Breast epithelium (tissue), 4 donors: ENCODE measurements around the gene ZC2HC1B. TPM values are rescaled to one million over a fixed set of nuclear protein-coding genes. Genes with fewer than 3 reads are reported as not detected.

ENCODE experiments used
- DNase-seq, 2 donors: peaks; one replicate each; pipeline ENCODE4 v3.0.0-alpha.2; 2019; ENCODE audit warnings: low spot score in 2 of 2
- H3K27ac ChIP-seq, 2 donors: fragments of 200-600 bp; sonication (generic) in 1 of 2; one replicate each; pipeline ENCODE4 v1.5.1; 2016 to 2019; ENCODE audit warnings: mild to moderate bottlenecking in 1 of 2
- H3K27me3 ChIP-seq, 2 donors: fragments of 200-600 bp; sonication (generic) in 1 of 2; one replicate each; pipeline versions ENCODE4 v1.5.1 to v1.6.0; 2017 to 2019; ENCODE audit warnings: control low read depth in 1 of 2, mild to moderate bottlenecking in 1 of 2
- H3K36me3 ChIP-seq: fragments of 200-600 bp; one replicate; pipeline ENCODE4 v1.5.1; 2019
- H3K4me1 ChIP-seq, 2 donors: fragments of 200-600 bp; sonication (generic); one replicate each; pipeline ENCODE4 v1.5.1; 2016 to 2019; ENCODE audit warnings: control low read depth in 1 of 2
- H3K4me3 ChIP-seq, 3 donors: fragments of 200-600 bp; sonication (generic); 1 replicate in 2 of 3; 2 replicates in 1 of 3; pipeline ENCODE4 v1.5.1; 2016 to 2019; ENCODE audit warnings: mild to moderate bottlenecking in 3 of 3, moderate library complexity in 2 of 3
- H3K9me3 ChIP-seq, 2 donors: fragments of 200-600 bp; sonication (generic) in 1 of 2; one replicate each; pipeline ENCODE4 v1.5.1; 2016 to 2019; ENCODE audit warnings: control low read depth in 1 of 2
- CTCF ChIP-seq, 3 donors: fragments of 450-650 bp; IDR thresholded peaks; one replicate each; pipeline ENCODE4 v1.5.1; 2016 to 2017; ENCODE audit warnings: antibody characterized with exemption in 3 of 3, mild to moderate bottlenecking in 3 of 3, moderate library complexity in 3 of 3
- POLR2A ChIP-seq: fragments of 450-650 bp; IDR thresholded peaks from one replicate; pipeline ENCODE4 v1.6.1; 2016; ENCODE audit warnings: antibody characterized with exemption, mild to moderate bottlenecking, moderate library complexity
- POLR2AphosphoS5 ChIP-seq, 3 donors: sonication (generic); formaldehyde crosslinking; IDR thresholded peaks; one replicate each; pipeline ENCODE4 v1.6.1; 2017; ENCODE audit warnings: antibody characterized with exemption in 3 of 3
- intact Hi-C: fragments of 100-400 bp; cut with DNase I; formaldehyde crosslinking; loops from one replicate; pipeline ENCODE4 v1.15.1; 2023; ENCODE audit warnings: low total_unique reads
- total RNA-seq, 3 donors: library from RNA; depleted of rRNA; stranded (reverse); fragments of >200 nt; gene quantifications; one replicate each; pipeline ENCODE4 v1.1.0, GENCODE V29; 2016

ZC2HC1B gene
- total RNA-seq, 3 donors from 2014 or later, result not detected

GRCh38 chr6:143963158-143963919 lies 99.1 kb downstream of the ZC2HC1B start:
- no peaks in the 10 kb centered on the region for H3K9me3 ChIP-seq
- H3K4me1 ChIP-seq, result no peaks in the 10 kb centered on the region
- DNase-seq, result no peak
- intact Hi-C loops, result no loop called here
- peak overlapping the region in 1 of 2 donors; percentile 28 for H3K27ac ChIP-seq
- TF ChIP-seq POLR2AphosphoS5 (IDR thresholded peaks at IDR 0.05) (no peak), CTCF (IDR thresholded peaks at IDR 0.05) (no peak), POLR2A (no peak)
- H3K4me3 ChIP-seq, result no peak overlapping the region
- no peaks in the 10 kb centered on the region for H3K36me3 ChIP-seq
- H3K27me3 ChIP-seq, result no peaks in the 10 kb centered on the region

DNA sequence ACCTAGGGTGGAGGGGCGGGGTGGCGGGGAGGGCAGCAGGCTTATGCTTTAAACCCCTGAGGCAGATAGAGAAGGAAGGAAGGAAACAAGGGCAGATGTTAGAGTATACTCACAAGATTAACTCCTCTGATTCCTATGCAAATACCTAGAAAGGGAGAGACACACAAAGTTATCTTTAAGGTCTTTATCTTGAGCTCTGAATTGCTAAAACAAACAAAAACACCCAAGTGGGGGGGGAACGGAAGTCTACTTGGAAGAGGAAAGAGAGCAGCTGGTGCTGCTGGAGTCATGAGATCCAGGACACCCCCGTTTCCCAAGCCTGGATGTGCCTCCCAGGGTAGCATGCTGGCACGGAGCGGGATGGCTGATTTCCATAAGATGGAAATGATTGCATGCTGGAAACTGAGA lies 100.4 kb downstream of the ZC2HC1B start:
- Histone ChIP-seq H3K9me3 (no peaks in the 10 kb centered on the region), H3K4me3 (no peak overlapping the region)
- intact Hi-C loops, result no loop called here

DNA sequence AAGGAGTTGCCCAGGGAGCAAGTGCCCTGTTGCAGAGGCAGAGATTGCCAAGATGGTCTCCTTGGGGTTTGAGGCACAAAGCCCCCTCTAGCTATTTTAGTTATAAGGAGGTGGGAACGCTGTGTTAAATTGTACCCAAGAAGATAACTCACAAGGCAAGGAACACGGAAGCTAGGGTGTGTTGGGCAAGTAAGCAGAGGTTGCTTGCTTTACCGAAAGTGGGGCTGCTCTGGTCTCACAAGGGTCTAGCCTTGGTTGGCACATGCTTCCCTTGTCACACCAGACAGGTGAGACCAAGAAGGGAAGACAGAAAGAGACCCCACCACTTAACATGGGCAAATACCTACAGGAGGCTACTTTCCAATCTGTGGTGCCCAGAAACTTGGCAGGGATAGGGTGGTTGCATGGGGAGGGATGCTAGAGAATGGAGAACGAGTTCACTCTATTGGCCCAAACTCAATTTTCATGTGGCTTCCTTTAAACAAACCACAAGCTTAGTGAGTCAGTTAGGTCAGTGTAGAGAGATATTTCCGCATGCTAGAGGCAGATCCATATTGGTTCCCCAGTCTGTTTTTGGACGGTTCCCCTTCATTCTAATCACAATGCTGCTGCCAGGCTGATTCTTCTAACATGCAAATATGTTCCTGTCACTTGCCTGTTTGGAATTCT lies 101.4 kb downstream of the ZC2HC1B start:
- no peaks in the 10 kb centered on the region for H3K27me3 ChIP-seq
- H3K36me3 ChIP-seq, result no peaks in the 10 kb centered on the region
- no peak overlapping the region for H3K27ac ChIP-seq
- DNase-seq, result no peak
- intact Hi-C loops, result no loop called here
- H3K9me3 ChIP-seq, result no peaks in the 10 kb centered on the region
- no peaks in the 10 kb centered on the region for H3K4me1 ChIP-seq
- TF ChIP-seq CTCF (IDR thresholded peaks at IDR 0.05) (no peak), POLR2A (no peak), POLR2AphosphoS5 (IDR thresholded peaks at IDR 0.05) (no peak)
- H3K4me3 ChIP-seq, result no peak overlapping the region

More for the DNA sequence above, 100.4 kb downstream of the ZC2HC1B start:
- Histone ChIP-seq H3K27ac (no peak overlapping the region), H3K4me1 (no peaks in the 10 kb centered on the region), H3K27me3 (no peaks in the 10 kb centered on the region), H3K36me3 (no peaks in the 10 kb centered on the region)
- TF ChIP-seq POLR2AphosphoS5 (IDR thresholded peaks at IDR 0.05), result no peak
- no peak for TF ChIP-seq CTCF (IDR thresholded peaks at IDR 0.05)
- TF ChIP-seq POLR2A, result no peak
- DNase-seq, result no peak

DNA sequence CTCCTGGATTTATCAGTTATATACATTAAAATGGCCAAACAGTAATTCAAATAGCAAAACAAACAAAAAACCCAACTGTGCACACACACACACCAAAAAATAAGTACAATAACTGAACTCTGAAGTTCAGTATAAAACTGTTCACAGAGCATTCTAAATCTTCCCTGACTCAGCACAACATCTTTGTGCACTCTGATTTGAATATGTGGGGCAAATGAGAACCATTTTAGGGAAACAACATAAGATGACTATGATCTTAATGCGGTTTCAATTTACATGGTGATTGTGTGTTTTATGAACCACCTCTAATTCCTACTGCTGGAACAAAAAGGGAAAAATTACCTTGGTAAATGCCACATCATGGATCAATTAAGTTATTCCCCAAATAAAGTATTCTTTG lies 102.0 kb downstream of the ZC2HC1B start:
- Histone ChIP-seq H3K27me3 (no peaks in the 10 kb centered on the region), H3K27ac (no peak overlapping the region), H3K4me1 (no peaks in the 10 kb centered on the region), H3K36me3 (no peaks in the 10 kb centered on the region), H3K9me3 (no peaks in the 10 kb centered on the region), H3K4me3 (no peak overlapping the region)
- DNase-seq, result no peak
- TF ChIP-seq POLR2A (no peak), POLR2AphosphoS5 (IDR thresholded peaks at IDR 0.05) (no peak), CTCF (IDR thresholded peaks at IDR 0.05) (no peak)
- intact Hi-C loops, result no loop called here

DNA sequence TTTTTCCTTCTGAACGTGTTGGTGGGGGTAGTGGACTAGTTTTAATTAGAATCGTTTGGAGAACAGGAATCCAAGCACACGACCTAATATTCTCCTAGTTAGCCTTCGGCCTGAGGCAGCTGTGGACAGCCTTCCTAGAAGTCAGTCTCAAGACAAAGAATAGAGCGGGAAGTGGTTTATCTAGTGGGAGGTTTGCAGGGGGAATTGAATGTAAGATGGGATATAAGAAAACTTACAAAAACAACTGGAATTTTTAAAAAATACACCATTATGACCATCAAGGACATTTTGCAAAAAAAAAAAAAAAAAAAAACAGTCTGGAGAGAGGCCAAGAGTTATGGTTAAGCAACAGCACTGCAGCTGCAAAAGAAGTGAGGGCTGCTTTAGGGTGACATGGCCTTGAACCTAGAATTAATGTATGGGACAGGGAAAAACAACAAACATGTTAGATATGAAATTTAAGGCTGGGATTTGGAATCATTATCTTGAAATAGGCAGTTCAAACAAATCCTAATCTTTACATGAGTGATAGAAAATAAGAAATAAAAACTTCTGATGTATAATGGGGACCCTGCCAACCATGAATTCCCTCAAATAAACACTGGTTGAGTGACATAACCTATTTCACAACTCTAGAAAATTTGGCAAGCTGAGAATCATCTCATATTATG lies 103.6 kb downstream of the ZC2HC1B start:
- intact Hi-C loops, result no loop called here
- Histone ChIP-seq H3K9me3 (no peaks in the 10 kb centered on the region), H3K4me1 (no peaks in the 10 kb centered on the region), H3K27me3 (no peaks in the 10 kb centered on the region), H3K4me3 (no peak overlapping the region), H3K36me3 (no peaks in the 10 kb centered on the region), H3K27ac (no peak overlapping the region)
- no peak for DNase-seq
- no peak for TF ChIP-seq POLR2A
- no peak for TF ChIP-seq POLR2AphosphoS5 (IDR thresholded peaks at IDR 0.05)
